SK-N-SH treated with all-trans-retinoic acid at 6 μM for 48 hours (cell line): ENCODE measurements around the gene KSR2.

ENCODE experiments used
- ATAC-seq: fragments of 200-7000 bp; cut with Tn5 transposase; 3 replicates; pipeline ENCODE4 v1.9.1; 2020; ENCODE audit warnings: mild to moderate bottlenecking, moderate library complexity
- BACH2 ChIP-seq: fragments of 250-450 bp; sonication (Bioruptor Pico); IDR thresholded peaks from 2 replicates; pipeline ENCODE4 v1.9.0; 2021; ENCODE audit warnings: mild to moderate bottlenecking, borderline replicate concordance
- CREB5 ChIP-seq: fragments of 250-450 bp; sonication (Bioruptor Pico); IDR thresholded peaks from 2 replicates; pipeline ENCODE4 v1.5.1; 2020; ENCODE audit warnings: low read depth, mild to moderate bottlenecking, moderate library complexity
- CSDC2 ChIP-seq: fragments of 250-450 bp; sonication (Bioruptor Pico); IDR thresholded peaks from 2 replicates; pipeline ENCODE4 v1.5.0; 2020; ENCODE audit warnings: mild to moderate bottlenecking, moderate library complexity
- ESRRG ChIP-seq: fragments of 250-450 bp; sonication (Bioruptor Pico); IDR thresholded peaks from 2 replicates; pipeline ENCODE4 v1.6.1; 2021; ENCODE audit warnings: mild to moderate bottlenecking
- GLIS3 ChIP-seq: fragments of 250-450 bp; sonication (Bioruptor Pico); IDR thresholded peaks from 2 replicates; pipeline ENCODE4 v1.5.0; 2020; ENCODE audit warnings: mild to moderate bottlenecking, moderate library complexity
- ISL1 ChIP-seq: fragments of 250-450 bp; sonication (Bioruptor Pico); IDR thresholded peaks from 2 replicates; pipeline ENCODE4 v2.1.2; 2022; ENCODE audit warnings: mild to moderate bottlenecking, moderate library complexity
- OSR1 ChIP-seq: fragments of 250-450 bp; sonication (Bioruptor Pico); IDR thresholded peaks from 2 replicates; pipeline ENCODE4 v1.8.0; 2022; ENCODE audit warnings: moderate library complexity, mild to moderate bottlenecking, inconsistent platforms
- PPARA ChIP-seq: fragments of 250-450 bp; sonication (Bioruptor Pico); IDR thresholded peaks from 2 replicates; pipeline ENCODE4 v1.5.0; 2020; ENCODE audit warnings: mild to moderate bottlenecking, borderline replicate concordance
- SNAI2 ChIP-seq: fragments of 250-450 bp; sonication (Bioruptor Pico); IDR thresholded peaks from 2 replicates; pipeline ENCODE4 v1.5.0; 2020; ENCODE audit warnings: mild to moderate bottlenecking, moderate library complexity
- TCF4 ChIP-seq: fragments of 250-450 bp; sonication (Bioruptor Pico); IDR thresholded peaks from 2 replicates; pipeline ENCODE4 v1.8.0; 2021; ENCODE audit warnings: mild to moderate bottlenecking, moderate library complexity, borderline replicate concordance
- ZC3H10 ChIP-seq: fragments of 250-450 bp; sonication (Bioruptor Pico); IDR thresholded peaks from 2 replicates; pipeline ENCODE4 v1.5.1; 2021; ENCODE audit warnings: mild to moderate bottlenecking, moderate library complexity
- ZFP3 ChIP-seq: fragments of 250-450 bp; sonication (Bioruptor Pico); IDR thresholded peaks from 2 replicates; pipeline ENCODE4 v1.5.0; 2020; ENCODE audit warnings: mild to moderate bottlenecking, moderate library complexity
- ZFP30 ChIP-seq: fragments of 450-650 bp; formaldehyde crosslinking; IDR thresholded peaks from 2 replicates; pipeline ENCODE4 v1.5.0; 2022; ENCODE audit warnings: mild to moderate bottlenecking, moderate library complexity
- ZNF70 ChIP-seq: fragments of 450-650 bp; formaldehyde crosslinking; IDR thresholded peaks from 2 replicates; pipeline ENCODE4 v1.5.0; 2020; ENCODE audit warnings: mild to moderate bottlenecking, moderate library complexity
- ZNF8 ChIP-seq: fragments of 450-650 bp; formaldehyde crosslinking; IDR thresholded peaks from 2 replicates; pipeline ENCODE4 v1.5.0; 2020; ENCODE audit warnings: mild to moderate bottlenecking, moderate library complexity
- TF ChIP-seq, protein P1 (sequence below): fragments of 250-450 bp; sonication (Bioruptor Pico); IDR thresholded peaks from 2 replicates; pipeline ENCODE4 v1.5.1; 2021; ENCODE audit warnings: mild to moderate bottlenecking, moderate library complexity
- TF ChIP-seq, protein P2 (sequence below): fragments of 250-450 bp; sonication (Bioruptor Pico); IDR thresholded peaks from 2 replicates; pipeline ENCODE4 v1.8.0; 2021; ENCODE audit warnings: low read depth, mild to moderate bottlenecking, moderate library complexity, borderline replicate concordance
- TF ChIP-seq, protein P3 (sequence below): fragments of 250-450 bp; sonication (Bioruptor Pico); IDR thresholded peaks from 2 replicates; pipeline ENCODE4 v1.8.0; 2020; ENCODE audit warnings: mild to moderate bottlenecking, moderate library complexity, borderline replicate concordance
- TF ChIP-seq, protein P4 (sequence below): fragments of 250-450 bp; sonication (Bioruptor Pico); IDR thresholded peaks from 2 replicates; pipeline ENCODE4 v1.5.0; 2020; ENCODE audit warnings: mild to moderate bottlenecking, moderate library complexity

KSR2 gene

GRCh38 chr12:117469883-117470483 lies 498.8 kb downstream of the KSR2 start:
- no peak for ATAC-seq
- no peak for TF ChIP-seq ZNF70 (CRISPR knock-in tag)
- no peak for TF ChIP-seq CREB5
- TF ChIP-seq, protein P1, sequence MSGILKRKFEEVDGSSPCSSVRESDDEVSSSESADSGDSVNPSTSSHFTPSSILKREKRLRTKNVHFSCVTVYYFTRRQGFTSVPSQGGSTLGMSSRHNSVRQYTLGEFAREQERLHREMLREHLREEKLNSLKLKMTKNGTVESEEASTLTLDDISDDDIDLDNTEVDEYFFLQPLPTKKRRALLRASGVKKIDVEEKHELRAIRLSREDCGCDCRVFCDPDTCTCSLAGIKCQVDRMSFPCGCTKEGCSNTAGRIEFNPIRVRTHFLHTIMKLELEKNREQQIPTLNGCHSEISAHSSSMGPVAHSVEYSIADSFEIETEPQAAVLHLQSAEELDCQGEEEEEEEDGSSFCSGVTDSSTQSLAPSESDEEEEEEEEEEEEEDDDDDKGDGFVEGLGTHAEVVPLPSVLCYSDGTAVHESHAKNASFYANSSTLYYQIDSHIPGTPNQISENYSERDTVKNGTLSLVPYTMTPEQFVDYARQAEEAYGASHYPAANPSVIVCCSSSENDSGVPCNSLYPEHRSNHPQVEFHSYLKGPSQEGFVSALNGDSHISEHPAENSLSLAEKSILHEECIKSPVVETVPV (CRISPR knock-in tag) = no peak
- no peak for TF ChIP-seq ISL1 (CRISPR knock-in tag)
- TF ChIP-seq, protein P2, sequence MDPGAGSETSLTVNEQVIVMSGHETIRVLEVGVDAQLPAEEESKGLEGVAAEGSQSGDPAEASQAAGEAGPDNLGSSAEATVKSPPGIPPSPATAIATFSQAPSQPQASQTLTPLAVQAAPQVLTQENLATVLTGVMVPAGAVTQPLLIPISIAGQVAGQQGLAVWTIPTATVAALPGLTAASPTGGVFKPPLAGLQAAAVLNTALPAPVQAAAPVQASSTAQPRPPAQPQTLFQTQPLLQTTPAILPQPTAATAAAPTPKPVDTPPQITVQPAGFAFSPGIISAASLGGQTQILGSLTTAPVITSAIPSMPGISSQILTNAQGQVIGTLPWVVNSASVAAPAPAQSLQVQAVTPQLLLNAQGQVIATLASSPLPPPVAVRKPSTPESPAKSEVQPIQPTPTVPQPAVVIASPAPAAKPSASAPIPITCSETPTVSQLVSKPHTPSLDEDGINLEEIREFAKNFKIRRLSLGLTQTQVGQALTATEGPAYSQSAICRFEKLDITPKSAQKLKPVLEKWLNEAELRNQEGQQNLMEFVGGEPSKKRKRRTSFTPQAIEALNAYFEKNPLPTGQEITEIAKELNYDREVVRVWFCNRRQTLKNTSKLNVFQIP (CRISPR knock-in tag) = no peak
- no peak for TF ChIP-seq OSR1 (CRISPR knock-in tag)
- TF ChIP-seq, protein P3, sequence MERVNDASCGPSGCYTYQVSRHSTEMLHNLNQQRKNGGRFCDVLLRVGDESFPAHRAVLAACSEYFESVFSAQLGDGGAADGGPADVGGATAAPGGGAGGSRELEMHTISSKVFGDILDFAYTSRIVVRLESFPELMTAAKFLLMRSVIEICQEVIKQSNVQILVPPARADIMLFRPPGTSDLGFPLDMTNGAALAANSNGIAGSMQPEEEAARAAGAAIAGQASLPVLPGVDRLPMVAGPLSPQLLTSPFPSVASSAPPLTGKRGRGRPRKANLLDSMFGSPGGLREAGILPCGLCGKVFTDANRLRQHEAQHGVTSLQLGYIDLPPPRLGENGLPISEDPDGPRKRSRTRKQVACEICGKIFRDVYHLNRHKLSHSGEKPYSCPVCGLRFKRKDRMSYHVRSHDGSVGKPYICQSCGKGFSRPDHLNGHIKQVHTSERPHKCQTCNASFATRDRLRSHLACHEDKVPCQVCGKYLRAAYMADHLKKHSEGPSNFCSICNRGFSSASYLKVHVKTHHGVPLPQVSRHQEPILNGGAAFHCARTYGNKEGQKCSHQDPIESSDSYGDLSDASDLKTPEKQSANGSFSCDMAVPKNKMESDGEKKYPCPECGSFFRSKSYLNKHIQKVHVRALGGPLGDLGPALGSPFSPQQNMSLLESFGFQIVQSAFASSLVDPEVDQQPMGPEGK (CRISPR knock-in tag) = no peak
- no peak for TF ChIP-seq BACH2
- TF ChIP-seq GLIS3 (CRISPR knock-in tag) = no peak
- no peak for TF ChIP-seq ZNF8 (CRISPR knock-in tag)
- no peak for TF ChIP-seq PPARA (CRISPR knock-in tag)
- TF ChIP-seq ZFP30 = no peak
- no peak for TF ChIP-seq TCF4
- no peak for TF ChIP-seq ZC3H10
- TF ChIP-seq ZFP3 = no peak

DNA sequence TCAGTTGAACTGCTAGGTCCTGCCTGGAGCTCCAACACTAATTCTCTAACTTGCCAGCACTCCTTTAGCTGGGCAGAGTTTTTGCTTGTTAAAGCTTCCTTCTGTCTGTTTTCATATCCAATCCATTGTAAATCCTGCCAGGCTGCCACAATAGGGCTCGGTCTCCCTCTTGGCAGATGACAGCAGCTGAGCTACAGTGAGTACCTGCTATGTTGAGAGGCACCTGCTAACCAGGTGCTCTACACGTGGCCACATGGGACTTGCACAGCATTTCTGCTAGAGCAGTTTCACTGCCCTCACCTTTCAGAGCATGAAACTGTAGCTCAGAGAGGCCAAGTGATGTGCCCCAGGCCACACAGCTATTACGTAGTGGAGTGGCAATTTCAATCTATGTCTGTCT lies 500.8 kb downstream of the KSR2 start:
- ATAC-seq = no peak
- TF ChIP-seq PPARA (CRISPR knock-in tag) (no peak), ZFP3 (no peak), ZNF8 (CRISPR knock-in tag) (no peak), ISL1 (CRISPR knock-in tag) (no peak), SNAI2 (CRISPR knock-in tag) (no peak)
- TF ChIP-seq, protein P1 (CRISPR knock-in tag) = no peak

DNA sequence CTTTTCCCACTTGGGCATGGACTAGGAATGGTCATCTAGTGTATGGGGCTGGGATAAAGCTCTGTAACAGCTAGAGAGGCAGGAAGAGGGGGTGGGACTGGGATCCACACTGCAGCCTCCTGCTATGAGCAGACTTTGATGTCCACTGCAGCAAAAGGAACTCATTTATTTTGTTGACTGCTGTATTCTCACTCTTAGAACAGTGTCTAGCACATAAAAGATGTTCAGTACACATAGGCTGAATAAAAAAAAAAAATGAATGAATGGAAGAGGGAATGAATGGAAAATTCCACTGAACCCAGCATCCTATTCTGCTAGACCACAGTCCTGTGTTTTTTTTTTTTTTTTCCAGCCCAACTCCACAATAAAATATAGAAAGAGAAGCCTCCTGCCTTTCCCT lies 501.2 kb downstream of the KSR2 start:
- TF ChIP-seq, protein P4, sequence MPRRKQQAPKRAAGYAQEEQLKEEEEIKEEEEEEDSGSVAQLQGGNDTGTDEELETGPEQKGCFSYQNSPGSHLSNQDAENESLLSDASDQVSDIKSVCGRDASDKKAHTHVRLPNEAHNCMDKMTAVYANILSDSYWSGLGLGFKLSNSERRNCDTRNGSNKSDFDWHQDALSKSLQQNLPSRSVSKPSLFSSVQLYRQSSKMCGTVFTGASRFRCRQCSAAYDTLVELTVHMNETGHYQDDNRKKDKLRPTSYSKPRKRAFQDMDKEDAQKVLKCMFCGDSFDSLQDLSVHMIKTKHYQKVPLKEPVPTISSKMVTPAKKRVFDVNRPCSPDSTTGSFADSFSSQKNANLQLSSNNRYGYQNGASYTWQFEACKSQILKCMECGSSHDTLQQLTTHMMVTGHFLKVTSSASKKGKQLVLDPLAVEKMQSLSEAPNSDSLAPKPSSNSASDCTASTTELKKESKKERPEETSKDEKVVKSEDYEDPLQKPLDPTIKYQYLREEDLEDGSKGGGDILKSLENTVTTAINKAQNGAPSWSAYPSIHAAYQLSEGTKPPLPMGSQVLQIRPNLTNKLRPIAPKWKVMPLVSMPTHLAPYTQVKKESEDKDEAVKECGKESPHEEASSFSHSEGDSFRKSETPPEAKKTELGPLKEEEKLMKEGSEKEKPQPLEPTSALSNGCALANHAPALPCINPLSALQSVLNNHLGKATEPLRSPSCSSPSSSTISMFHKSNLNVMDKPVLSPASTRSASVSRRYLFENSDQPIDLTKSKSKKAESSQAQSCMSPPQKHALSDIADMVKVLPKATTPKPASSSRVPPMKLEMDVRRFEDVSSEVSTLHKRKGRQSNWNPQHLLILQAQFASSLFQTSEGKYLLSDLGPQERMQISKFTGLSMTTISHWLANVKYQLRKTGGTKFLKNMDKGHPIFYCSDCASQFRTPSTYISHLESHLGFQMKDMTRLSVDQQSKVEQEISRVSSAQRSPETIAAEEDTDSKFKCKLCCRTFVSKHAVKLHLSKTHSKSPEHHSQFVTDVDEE = no peak
- TF ChIP-seq PPARA (CRISPR knock-in tag) (no peak), ESRRG (CRISPR knock-in tag) (no peak), CSDC2 (CRISPR knock-in tag) (no peak), ZFP30 (no peak)
- TF ChIP-seq, all 23 proteins: peak for 0
- ATAC-seq = no peak
